Spinal cord (tissue), 10 donors: ENCODE measurements around the gene ADARB2. TPM values are rescaled to one million over a fixed set of nuclear protein-coding genes. Genes with fewer than 3 reads are reported as not detected.
"Not testable (repeated sequence)": the region's sequence is repeated elsewhere in the genome, so short reads cannot be mapped to it uniquely, and the experiment has no call there.

Experiments
- DNase-seq, 6 donors: peaks; one replicate each; pipeline versions ENCODE4 v3.0.0 to v3.0.0-alpha.2; 2013 to 2015; ENCODE audit warnings: low spot score in 6 of 6, low read depth in 4 of 6
- H3K27ac ChIP-seq: one replicate; pipeline ENCODE4 v1.5.1; 2013; ENCODE audit warnings: low read depth, low read length, control low read depth
- H3K27me3 ChIP-seq: one replicate; pipeline ENCODE4 v1.6.1; 2013; ENCODE audit warnings: low read length; ENCODE audit not compliant: control insufficient read depth, insufficient read depth
- H3K36me3 ChIP-seq: one replicate; pipeline ENCODE4 v1.6.1; 2013; ENCODE audit warnings: low read length; ENCODE audit not compliant: control insufficient read depth, insufficient read depth
- H3K4me1 ChIP-seq: one replicate; pipeline ENCODE4 v1.6.1; 2013; ENCODE audit warnings: low read length; ENCODE audit not compliant: control insufficient read depth, insufficient read depth
- H3K4me3 ChIP-seq: one replicate; pipeline ENCODE4 v1.5.1; 2013; ENCODE audit warnings: low read depth, low read length, control low read depth
- H3K9me3 ChIP-seq: one replicate; pipeline ENCODE4 v1.6.1; 2013; ENCODE audit warnings: low read length; ENCODE audit not compliant: control insufficient read depth, insufficient read depth
- WGBS: methylation state at CpG from one replicate; pipeline ENCODE4 v1.1.5; 2013; ENCODE audit warnings: missing lambda C conversion rate; ENCODE audit not compliant: insufficient coverage; 5-methylcytosine and 5-hydroxymethylcytosine counted together
- polyA plus RNA-seq, 2 donors: library from polyadenylated mRNA; unstranded; fragments of 120-200 nt; gene quantifications; one replicate each; pipeline ENCODE4 v1.2.1, GENCODE V29; 2013; ENCODE audit not compliant: insufficient read length in 2 of 2
- total RNA-seq, 2 donors: library from RNA; depleted of rRNA in 1 of 2; stranded (reverse); fragments of 120-200 nt in 1 of 2; fragments of >200 nt in 1 of 2; gene quantifications; one replicate each; pipeline versions ENCODE4 v1.2.3 to v1.2.4, GENCODE V29; 2013 to 2014
- donor health status: healthy.

The ADARB2 gene
- total and polyA plus RNA-seq, 4 donors, result 4.1 to 11.2 (median 8.3) TPM

DNA sequence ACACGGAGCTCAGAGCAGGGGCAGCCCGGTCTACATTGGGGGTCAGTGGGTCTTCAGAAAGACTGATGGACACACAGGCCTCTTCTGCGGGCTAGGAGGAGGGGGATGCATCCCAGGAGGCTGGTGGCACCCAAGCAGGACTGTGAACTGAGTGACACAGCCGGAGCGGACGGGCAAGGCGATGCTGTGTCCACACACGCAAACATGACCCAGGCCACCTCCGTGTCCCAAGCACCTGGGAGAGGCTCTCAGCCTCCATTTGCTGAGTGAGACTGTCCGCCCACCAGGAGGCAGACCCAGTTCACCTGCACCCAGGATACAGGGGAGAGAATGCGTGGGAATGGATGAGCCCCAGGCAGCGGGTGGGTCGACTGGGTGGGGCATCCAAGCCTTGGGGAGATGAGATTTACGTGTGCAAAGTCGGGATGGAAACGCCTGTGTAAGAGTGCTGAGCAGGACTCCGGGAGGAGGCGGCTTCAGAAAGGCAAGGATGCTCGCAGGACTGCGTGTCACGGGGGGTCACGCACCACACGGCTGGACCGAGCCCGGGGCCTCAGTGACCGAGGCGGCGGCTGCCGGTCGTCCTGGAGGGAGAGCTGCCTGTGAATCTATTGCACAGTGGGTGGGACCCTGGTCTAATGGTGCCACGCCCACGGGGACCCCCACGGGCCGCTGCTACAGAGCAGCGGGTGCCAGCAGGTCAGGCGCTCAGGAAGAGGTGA is 262.8 kb downstream of the ADARB2 start:
- peaks cover 21% of the 10 kb centered on the region for H3K4me1 ChIP-seq

DNA sequence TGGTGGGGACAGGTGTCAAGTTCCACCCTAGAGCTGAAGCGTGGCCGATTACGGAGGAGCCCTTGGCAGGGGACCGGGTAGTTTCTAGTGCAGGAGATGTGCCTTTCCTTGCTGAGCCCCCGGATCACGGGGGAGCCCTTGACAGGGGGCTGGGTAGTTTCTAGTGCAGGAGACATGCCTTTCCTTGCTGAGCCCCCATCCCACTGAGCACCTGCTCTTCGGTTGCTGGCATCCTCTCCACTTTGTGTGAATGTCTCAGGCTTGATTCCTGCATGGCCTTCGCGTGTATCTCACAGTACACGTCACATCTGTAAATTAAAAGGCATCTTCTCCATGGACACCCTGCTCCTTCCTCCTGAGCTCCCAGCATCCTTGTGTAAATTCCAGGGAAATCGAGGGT is 263.5 kb downstream of the ADARB2 start:
- H3K27ac ChIP-seq, result no peak overlapping the region
- no peak overlapping the region for H3K4me3 ChIP-seq
- H3K36me3 ChIP-seq, result no peaks in the 10 kb centered on the region
- H3K27me3 ChIP-seq, result no peaks in the 10 kb centered on the region
- no peaks in the 10 kb centered on the region for H3K9me3 ChIP-seq
- peaks cover 25% of the 10 kb centered on the region for H3K4me1 ChIP-seq
- 78% methylated on average over 10 of the region's 11 CpGs for WGBS
- DNase-seq, result no peak

More for the DNA sequence above, 262.8 kb downstream of the ADARB2 start:
- H3K4me3 ChIP-seq, result no peak overlapping the region
- WGBS, result 70% methylated on average over 36 of the region's 36 CpGs
- H3K36me3 ChIP-seq, result no peaks in the 10 kb centered on the region
- DNase-seq, result no peak
- H3K27me3 ChIP-seq, result no peaks in the 10 kb centered on the region
- H3K9me3 ChIP-seq, result peaks cover 2% of the 10 kb centered on the region
- no peak overlapping the region for H3K27ac ChIP-seq

DNA sequence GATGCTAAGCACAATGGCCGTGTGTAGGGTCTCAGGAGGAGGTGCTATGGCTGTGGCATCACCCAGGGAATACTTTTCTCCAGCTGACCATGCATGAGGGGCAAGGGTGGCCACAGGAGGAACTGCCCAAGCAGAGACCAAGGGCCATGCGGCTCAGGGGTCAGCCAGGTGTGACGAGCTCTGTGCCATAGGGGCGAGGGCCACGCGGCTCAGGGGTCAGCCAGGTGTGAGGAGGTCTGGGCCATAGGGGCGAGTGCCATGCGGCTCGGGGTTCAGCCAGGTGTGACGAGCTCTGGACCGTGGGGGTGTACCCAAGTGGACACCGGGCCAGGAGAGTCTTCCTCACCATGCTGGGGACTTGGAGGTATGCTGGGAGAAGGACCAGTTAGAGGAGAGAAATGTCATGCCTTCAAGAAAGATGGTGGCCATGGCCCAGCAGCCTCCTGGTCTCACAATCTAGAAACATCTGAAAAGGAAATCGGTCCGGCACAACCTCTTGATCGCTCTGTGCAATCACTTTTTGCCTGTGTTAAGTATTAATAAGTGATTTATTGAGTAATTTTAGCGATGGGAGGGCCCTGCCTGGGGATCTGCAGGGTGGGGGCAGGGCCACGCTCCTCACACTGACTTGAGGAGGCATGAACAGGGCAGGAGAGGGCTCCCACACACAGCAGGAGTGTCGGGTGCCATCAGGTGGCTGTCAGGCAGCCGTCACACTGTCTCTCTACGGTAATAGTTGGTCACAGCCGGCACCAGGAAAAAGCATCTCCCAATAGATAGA is 265.0 kb downstream of the ADARB2 start:
- 89% methylated on average over 20 of the region's 21 CpGs for WGBS
- no peaks in the 10 kb centered on the region for H3K27me3 ChIP-seq

DNA sequence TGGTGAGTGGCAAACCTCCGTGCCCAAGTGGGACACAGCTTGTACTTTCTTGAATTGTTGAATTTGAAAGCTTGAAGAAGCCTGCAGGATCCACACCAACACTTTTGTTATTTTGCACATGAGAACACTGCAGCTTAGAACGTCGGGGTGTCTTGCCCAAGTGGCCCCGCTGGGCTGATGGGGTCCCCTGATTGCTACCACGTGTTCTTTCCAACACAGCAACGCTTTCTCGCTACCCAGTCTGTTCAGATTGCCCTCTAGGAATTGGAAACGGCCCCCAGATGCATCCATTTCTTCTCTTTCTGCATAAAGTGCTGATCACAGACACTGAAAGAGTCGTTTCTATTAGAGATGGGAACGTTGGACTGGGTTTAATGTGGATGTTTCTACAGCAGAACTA is 268.5 kb downstream of the ADARB2 start:
- Histone ChIP-seq H3K4me1 (peaks cover 35% of the 10 kb centered on the region), H3K36me3 (no peaks in the 10 kb centered on the region), H3K27me3 (no peaks in the 10 kb centered on the region), H3K4me3 (no peak overlapping the region), H3K9me3 (no peaks in the 10 kb centered on the region), H3K27ac (peak overlapping the region; percentile 8)
- 15% methylated on average over 6 of the region's 10 CpGs for WGBS
- DNase-seq, result peak in 3 of 6 donors; percentile 48 to 85 (median 49)

More for the DNA sequence above, 265.0 kb downstream of the ADARB2 start:
- peaks cover 37% of the 10 kb centered on the region for H3K4me1 ChIP-seq
- no peak for DNase-seq
- H3K9me3 ChIP-seq, result no peaks in the 10 kb centered on the region
- H3K27ac ChIP-seq, result no peak overlapping the region
- no peaks in the 10 kb centered on the region for H3K36me3 ChIP-seq
- no peak overlapping the region for H3K4me3 ChIP-seq

DNA sequence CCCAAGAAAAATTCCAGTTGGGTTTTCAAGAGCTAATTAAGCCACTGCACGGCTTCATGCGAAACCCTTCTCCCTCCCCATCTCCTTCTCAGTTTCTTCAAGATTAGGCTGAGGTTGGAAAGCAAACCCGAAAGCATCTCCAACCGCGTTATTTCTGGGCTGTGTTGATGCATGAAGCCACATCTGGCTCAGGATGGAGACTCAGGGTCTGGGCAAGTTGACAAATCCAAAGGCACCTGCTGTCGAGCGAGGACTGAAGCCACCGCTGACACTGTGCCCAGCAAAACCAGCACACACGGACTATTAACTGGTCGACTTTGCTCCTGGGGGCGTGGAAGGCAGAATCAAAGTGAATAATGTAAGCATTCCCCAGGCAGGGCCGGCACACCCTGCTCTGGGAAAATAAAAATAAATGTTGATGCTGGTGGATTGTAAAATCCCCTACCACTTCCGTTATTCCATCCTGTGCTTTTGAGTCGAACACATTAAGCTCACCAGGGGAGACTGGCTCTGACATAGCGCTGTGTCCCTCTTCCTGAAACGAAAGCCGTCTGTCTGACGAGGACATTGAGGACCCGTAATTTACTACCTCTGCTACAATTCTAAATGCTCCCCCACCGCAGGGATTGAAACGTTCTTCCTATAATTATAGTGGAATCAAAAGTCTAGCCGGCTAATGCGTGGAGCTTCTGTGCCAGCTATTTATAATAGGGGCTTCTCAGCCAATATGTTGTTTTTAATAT is 269.8 kb downstream of the ADARB2 start:
- peaks cover 41% of the 10 kb centered on the region for H3K4me1 ChIP-seq
- no peak overlapping the region for H3K27ac ChIP-seq
- no peaks in the 10 kb centered on the region for H3K9me3 ChIP-seq
- DNase-seq, result peak in 2 of 6 donors; percentile 60 to 81
- H3K36me3 ChIP-seq, result no peaks in the 10 kb centered on the region
- no peak overlapping the region for H3K4me3 ChIP-seq
- H3K27me3 ChIP-seq, result no peaks in the 10 kb centered on the region
- 45% methylated on average over 12 of the region's 23 CpGs for whole genome bisulfite sequencing

DNA sequence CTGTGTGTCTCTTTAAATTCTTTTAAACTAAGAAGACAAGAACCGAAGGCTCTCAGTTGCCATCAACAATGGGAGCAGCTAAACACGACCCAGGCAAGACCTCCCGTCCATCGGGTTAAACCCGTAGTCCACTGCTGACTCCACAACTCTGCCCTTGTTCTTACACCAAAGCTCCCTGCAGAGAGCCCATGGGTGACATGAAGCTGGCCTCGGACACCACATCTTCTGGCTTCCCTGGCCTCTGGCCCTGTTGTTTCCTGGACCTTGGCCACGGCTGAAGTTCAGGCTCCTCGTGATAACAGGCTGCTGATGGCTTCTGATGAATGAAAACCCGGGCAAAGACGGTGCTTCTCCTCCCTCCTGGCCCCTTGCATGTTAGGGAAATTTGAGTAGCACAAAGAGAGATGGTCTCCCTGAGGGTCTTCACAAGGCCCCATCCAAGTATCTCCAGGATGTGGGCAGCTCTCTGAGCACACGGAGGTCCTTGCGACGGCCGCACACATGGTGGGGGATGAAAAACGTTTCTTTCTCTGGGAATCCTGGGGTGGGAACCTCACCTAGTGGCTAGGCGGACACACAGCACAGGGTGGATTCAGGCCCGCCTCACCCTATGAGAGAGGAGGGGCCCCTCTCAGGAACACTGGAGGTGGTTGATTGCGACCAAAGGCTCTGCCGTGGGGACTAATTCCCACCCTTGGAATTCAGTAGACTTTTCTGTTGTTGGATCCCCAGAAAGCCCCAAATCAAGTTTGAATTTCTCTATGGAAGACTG is 271.1 kb downstream of the ADARB2 start:
- DNase-seq, result no peak
- Histone ChIP-seq H3K27me3 (no peaks in the 10 kb centered on the region), H3K27ac (no peak overlapping the region), H3K4me1 (peaks cover 41% of the 10 kb centered on the region), H3K9me3 (no peaks in the 10 kb centered on the region), H3K4me3 (no peak overlapping the region), H3K36me3 (no peaks in the 10 kb centered on the region)
- WGBS, result 71% methylated on average over 15 of the region's 19 CpGs

DNA sequence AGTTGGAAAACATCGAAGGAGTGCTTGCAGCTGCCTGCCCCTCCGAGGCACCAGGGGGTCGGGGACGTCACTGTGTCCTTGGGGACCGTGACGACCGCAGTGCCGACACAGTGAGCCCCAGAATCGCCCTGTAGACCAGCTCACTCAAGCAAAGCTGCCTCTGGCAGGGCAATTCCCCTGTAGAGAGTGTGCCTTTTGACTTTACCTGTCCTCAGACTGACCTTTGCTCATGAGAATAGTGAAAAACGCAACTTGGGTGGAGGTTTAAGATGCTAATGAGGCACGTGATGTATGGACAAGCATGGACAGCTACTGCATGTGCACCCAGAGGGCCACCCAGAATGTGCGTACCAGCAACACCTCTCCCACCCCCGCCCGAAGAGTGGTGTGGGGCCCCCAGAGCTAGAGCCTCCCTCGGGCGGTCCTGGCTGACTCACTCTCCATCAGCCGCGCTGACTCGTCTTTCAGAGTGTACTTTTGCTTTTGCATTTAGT is 271.9 kb downstream of the ADARB2 start:
- no peaks in the 10 kb centered on the region for H3K36me3 ChIP-seq
- no peak overlapping the region for H3K27ac ChIP-seq
- WGBS, result 85% methylated on average over 13 of the region's 19 CpGs
- H3K4me1 ChIP-seq, result peaks cover 41% of the 10 kb centered on the region
- no peak for DNase-seq
- H3K27me3 ChIP-seq, result no peaks in the 10 kb centered on the region
- no peaks in the 10 kb centered on the region for H3K9me3 ChIP-seq
- no peak overlapping the region for H3K4me3 ChIP-seq

DNA sequence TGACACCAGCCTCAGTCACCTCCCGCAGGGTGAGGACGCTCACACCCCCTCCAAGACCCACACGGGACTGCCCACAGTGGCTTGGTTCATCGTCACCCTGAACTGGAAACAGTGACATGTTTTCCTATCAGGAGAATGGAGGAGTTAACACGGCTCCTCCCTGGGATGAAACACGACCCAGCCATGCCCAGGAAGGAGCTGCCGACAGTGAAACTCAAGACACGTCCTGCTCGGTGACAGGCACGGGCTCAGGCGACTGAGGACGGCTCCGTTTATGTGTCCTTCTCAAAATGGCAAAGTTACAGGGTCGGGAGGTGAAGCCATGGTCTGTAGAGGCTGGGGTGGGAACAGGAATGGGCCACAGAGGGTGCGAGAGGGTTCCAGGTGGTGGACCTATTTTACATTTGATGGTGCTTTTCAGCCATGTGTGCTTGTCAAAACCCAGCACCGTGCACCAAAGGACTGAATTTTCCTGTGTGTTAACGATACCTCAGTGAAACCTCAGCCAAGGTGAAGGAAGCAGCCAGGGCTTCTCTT is 272.4 kb downstream of the ADARB2 start:
- Histone ChIP-seq H3K36me3 (no peaks in the 10 kb centered on the region), H3K27me3 (no peaks in the 10 kb centered on the region), H3K9me3 (no peaks in the 10 kb centered on the region), H3K4me3 (no peak overlapping the region), H3K4me1 (peaks cover 41% of the 10 kb centered on the region), H3K27ac (no peak overlapping the region)
- no peak for DNase-seq
- 66% methylated on average over 14 of the region's 17 CpGs for WGBS

DNA sequence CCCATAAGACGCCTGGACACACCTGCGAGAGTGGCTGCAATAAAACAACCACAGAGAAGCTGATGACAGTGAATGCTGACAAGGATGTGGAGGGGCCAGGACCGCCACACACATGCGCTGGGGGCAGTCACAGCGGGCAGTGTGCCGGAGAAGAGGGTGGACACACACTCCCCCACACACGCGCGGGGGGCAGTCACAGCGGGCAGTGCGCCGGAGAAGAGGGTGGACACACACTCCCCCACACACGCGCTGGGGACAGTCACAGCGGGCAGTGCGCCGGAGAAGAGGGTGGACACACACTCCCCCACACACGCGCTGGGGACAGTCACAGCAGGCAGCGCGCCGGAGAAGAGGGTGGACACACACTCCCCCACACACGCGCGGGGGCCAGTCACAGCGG is 273.4 kb downstream of the ADARB2 start:
- H3K4me1 ChIP-seq, result peaks cover 39% of the 10 kb centered on the region
- H3K9me3 ChIP-seq, H3K4me3 ChIP-seq, H3K27me3 ChIP-seq, DNase-seq, H3K36me3 ChIP-seq, H3K27ac ChIP-seq: not testable (repeated sequence)
- WGBS, result 90% methylated on average over 7 of the region's 26 CpGs
